GM23248 (cell line): ENCODE measurements around the gene RPS15. TPM values are rescaled to one million over a fixed set of nuclear protein-coding genes. Genes with fewer than 3 reads are reported as not detected.
"Not testable (repeated sequence)": the region's sequence is repeated elsewhere in the genome, so short reads cannot be mapped to it uniquely, and the experiment has no call there.

Experiments
- DNase-seq: peaks from one replicate; pipeline ENCODE4 v3.0.0-alpha.2; 2015
- H2AFZ ChIP-seq: fragments of 200-600 bp; sonication (generic); 2 replicates; pipeline ENCODE4 v1.6.1; 2016; ENCODE audit warnings: antibody characterized with exemption
- H3F3A ChIP-seq: fragments of 200-600 bp; sonication (generic); 2 replicates; pipeline ENCODE4 v1.6.1; 2016; ENCODE audit warnings: mild to moderate bottlenecking, antibody characterized with exemption, mixed run types; ENCODE audit not compliant: insufficient read depth
- H3K27ac ChIP-seq: fragments of 200-600 bp; sonication (generic); 2 replicates; pipeline ENCODE4 v1.5.1; 2016; ENCODE audit warnings: mild to moderate bottlenecking
- H3K27me3 ChIP-seq: fragments of 200-600 bp; sonication (generic); replicated peaks from 2 replicates; pipeline ENCODE4 v1.6.1; 2016; ENCODE audit warnings: mild to moderate bottlenecking; ENCODE audit not compliant: insufficient read depth
- H3K36me3 ChIP-seq: fragments of 200-600 bp; sonication (generic); 2 replicates; pipeline ENCODE4 v1.6.1; 2016; ENCODE audit warnings: low read depth, mild to moderate bottlenecking
- H3K4me1 ChIP-seq: fragments of 200-600 bp; sonication (generic); 2 replicates; pipeline ENCODE4 v1.6.1; 2016; ENCODE audit warnings: mild to moderate bottlenecking; ENCODE audit not compliant: insufficient read depth
- H3K4me2 ChIP-seq: fragments of 200-600 bp; sonication (generic); one replicate; pipeline ENCODE4 v1.6.1; 2016; ENCODE audit warnings: mild to moderate bottlenecking; ENCODE audit not compliant: unreplicated experiment
- H3K4me3 ChIP-seq: fragments of 200-600 bp; sonication (generic); 2 replicates; pipeline ENCODE4 v1.5.1; 2016; ENCODE audit warnings: mild to moderate bottlenecking
- H3K79me2 ChIP-seq: fragments of 200-600 bp; sonication (generic); 2 replicates; pipeline ENCODE4 v1.6.1; 2016; ENCODE audit warnings: mild to moderate bottlenecking; ENCODE audit not compliant: insufficient read depth
- H3K9ac ChIP-seq: fragments of 200-600 bp; sonication (generic); 2 replicates; pipeline ENCODE4 v1.6.1; 2016; ENCODE audit warnings: mild to moderate bottlenecking
- H3K9me2 ChIP-seq: fragments of 200-600 bp; sonication (generic); 2 replicates; pipeline ENCODE4 v1.6.1; 2016; ENCODE audit warnings: mixed run types, mild to moderate bottlenecking, moderate library complexity; ENCODE audit not compliant: insufficient read depth
- H3K9me3 ChIP-seq: fragments of 200-600 bp; sonication (generic); one replicate; pipeline ENCODE4 v1.6.1; 2017; ENCODE audit warnings: low read depth
- H4K20me1 ChIP-seq: fragments of 200-600 bp; sonication (generic); 2 replicates; pipeline ENCODE4 v1.6.0; 2016; ENCODE audit not compliant: insufficient read depth
- EZH2 ChIP-seq: fragments of 200-600 bp; sonication (generic); IDR thresholded peaks from 2 replicates; pipeline ENCODE4 v1.6.1; 2018; ENCODE audit warnings: antibody characterized with exemption, mild to moderate bottlenecking; ENCODE audit not compliant: insufficient read depth, poor library complexity, severe bottlenecking
- EZH2phosphoT487 ChIP-seq: fragments of 200-600 bp; sonication (generic); IDR thresholded peaks from 2 replicates; pipeline ENCODE4 v1.6.1; 2018; ENCODE audit warnings: antibody characterized with exemption, moderate library complexity, mild to moderate bottlenecking, low read depth; ENCODE audit not compliant: insufficient read depth
- WGBS, 2 experiments: methylation state at CpG; one replicate each; pipeline ENCODE4 v1.1.6; 2015 to 2017; ENCODE audit warnings: low lambda C conversion rate in 2 of 2, low coverage in 1 of 2; ENCODE audit errors: missing lambda C conversion rate in 2 of 2; 5-methylcytosine and 5-hydroxymethylcytosine counted together
- in situ Hi-C: fragments of 300-500 bp; cut with MboI; formaldehyde crosslinking; loops from 2 replicates; pipeline ENCODE4 v1.15.0; 2020
- polyA plus RNA-seq: library from polyadenylated mRNA; unstranded; fragments of >200 nt; fragmentation: Nextera tagmentation; extraction: Ambion mirVana; gene quantifications from 2 replicates; pipeline ENCODE4 v1.2.1, GENCODE V29; 2016
- total RNA-seq: library from RNA; depleted of rRNA; stranded (reverse); fragments of >200 nt; shearing (Covaris generic); gene quantifications from 2 replicates; pipeline ENCODE4 v1.2.3, GENCODE V29; 2014

Gene RPS15
- total and polyA plus RNA-seq, 2 experiments from 2014 or later, result 921 to 1,289 TPM

GRCh38 chr19:1418951-1419738, 19.1 kb upstream of the RPS15 start:
- Histone ChIP-seq H3K36me3 (peaks cover 7% of the 10 kb centered on the region; the same call in 1 of the 2 replicates), H3K27ac (no peak overlapping the region), H3K9ac (no peak overlapping the region), H3K79me2 (peaks cover 98% of the 10 kb centered on the region), H3F3A (peaks cover 10% of the 10 kb centered on the region; the same call in 1 of the 2 replicates), H3K9me2 (no peaks in the 10 kb centered on the region), H2AFZ (no peak overlapping the region), H3K4me3 (no peak overlapping the region), H3K4me1 (peaks cover 14% of the 10 kb centered on the region), H3K27me3 (no peaks in the 10 kb centered on the region), H4K20me1 (peaks cover 4% of the 10 kb centered on the region; the same call in 1 of the 2 replicates), H3K4me2 (no peak overlapping the region), H3K9me3 (no peaks in the 10 kb centered on the region)
- in situ Hi-C loops, result no loop called here
- no peak for DNase-seq
- 88% methylated on average over 21 of the region's 21 CpGs for WGBS, 2 experiments
- no peak for TF ChIP-seq EZH2phosphoT487
- TF ChIP-seq EZH2, result no peak

- H4K20me1 ChIP-seq, H3F3A ChIP-seq, DNase-seq, H3K9ac ChIP-seq, H3K27me3 ChIP-seq, H2AFZ ChIP-seq, in situ Hi-C loops, H3K9me3 ChIP-seq, H3K36me3 ChIP-seq, H3K27ac ChIP-seq, H3K4me3 ChIP-seq, H3K9me2 ChIP-seq, H3K4me2 ChIP-seq: not testable (repeated sequence)
- peaks cover 97% of the 10 kb centered on the region for H3K79me2 ChIP-seq
- 95 to 96% methylated on average over 11 to 31 of the region's 43 CpGs for WGBS, 2 experiments
- H3K4me1 ChIP-seq, result peaks cover 14% of the 10 kb centered on the region
Observed at GRCh38 chr19:1420085-1420484, 18.1 kb upstream of the RPS15 start.

- peaks cover 4% of the 10 kb centered on the region; the same call in 1 of the 2 replicates for H4K20me1 ChIP-seq
- no peak overlapping the region for H3K27ac ChIP-seq
- H3K4me1 ChIP-seq, result peaks cover 13% of the 10 kb centered on the region
- no peak overlapping the region for H3K9ac ChIP-seq
- H3K4me2 ChIP-seq, result no peak overlapping the region
- peaks cover 12% of the 10 kb centered on the region; the same call in 1 of the 2 replicates for H3K36me3 ChIP-seq
- WGBS, 2 experiments, result 81 to 84% methylated on average over 14 to 15 of the region's 15 CpGs
- no peaks in the 10 kb centered on the region for H3K27me3 ChIP-seq
- H3K9me3 ChIP-seq, result no peaks in the 10 kb centered on the region
- no peak overlapping the region for H3K4me3 ChIP-seq
- H2AFZ ChIP-seq, result no peak overlapping the region
- in situ Hi-C loops, result no loop called here
- TF ChIP-seq EZH2phosphoT487 (no peak), EZH2 (no peak)
- no peaks in the 10 kb centered on the region for H3K9me2 ChIP-seq
- H3F3A ChIP-seq, result peaks cover 7% of the 10 kb centered on the region; the same call in 1 of the 2 replicates
- peaks cover 98% of the 10 kb centered on the region for H3K79me2 ChIP-seq
- no peak for DNase-seq
Observed at GRCh38 chr19:1420590-1420989, 17.6 kb upstream of the RPS15 start.

GRCh38 chr19:1421218-1421957, 16.8 kb upstream of the RPS15 start:
- Histone ChIP-seq H3K4me3 (no peak overlapping the region), H3K4me2 (no peak overlapping the region)

More at GRCh38 chr19:1421218-1421957, 16.8 kb upstream of the RPS15 start:
- Histone ChIP-seq H3K36me3 (peaks cover 14% of the 10 kb centered on the region; the same call in 1 of the 2 replicates), H4K20me1 (peaks cover 4% of the 10 kb centered on the region; the same call in 1 of the 2 replicates), H3K9ac (no peak overlapping the region), H3K79me2 (peaks cover 98% of the 10 kb centered on the region), H3F3A (peaks cover 7% of the 10 kb centered on the region; the same call in 1 of the 2 replicates), H3K27ac (no peak overlapping the region), H3K9me3 (no peaks in the 10 kb centered on the region), H3K4me1 (peaks cover 5% of the 10 kb centered on the region), H3K27me3 (no peaks in the 10 kb centered on the region), H3K9me2 (no peaks in the 10 kb centered on the region), H2AFZ (no peak overlapping the region)
- in situ Hi-C loops, result no loop called here
- DNase-seq, result no peak
- TF ChIP-seq EZH2, result no peak
- TF ChIP-seq EZH2phosphoT487, result no peak
- WGBS, 2 experiments, result 91 to 93% methylated on average over 31 to 35 of the region's 37 CpGs
